ENCODE data around the gene SUCLA2. TPM values are rescaled to one million over a fixed set of nuclear protein-coding genes. Genes with fewer than 3 reads are reported as not detected.

The SUCLA2 gene
- polyA plus RNA-seq, 1 donor from 2014 or later: 137 TPM

- Histone ChIP-seq H3K9me2 (ENCODE audit: insufficient read depth, low read length) (no peaks in the 10 kb centered on the region), H2AFZ (ENCODE audit: low read depth, low read length) (no peak overlapping the region), H3K79me2 (replicated peaks; ENCODE audit: insufficient read depth, low read length) (no peaks in the 10 kb centered on the region), H3K9ac (ENCODE audit: low read length) (no peak overlapping the region), H4K20me1 (ENCODE audit: insufficient read depth) (no peaks in the 10 kb centered on the region), H3F3A (ENCODE audit: insufficient read depth, low read length, poor library complexity, severe bottlenecking) (no peaks in the 10 kb centered on the region), H3K4me3 (ENCODE audit: low read length) (no peak overlapping the region), H3K27me3 (ENCODE audit: insufficient read depth, low read depth, low read length) (no peaks in the 10 kb centered on the region), H3K27ac (ENCODE audit: low read length) (no peak overlapping the region), H3K36me3 (ENCODE audit: insufficient read depth, low read length) (no peaks in the 10 kb centered on the region), H3K9me3 (ENCODE audit: low read length) (no peaks in the 10 kb centered on the region), H3K4me2 (ENCODE audit: low read length) (no peak overlapping the region)
- TF ChIP-seq EP300 (conservative IDR thresholded peaks at IDR 0.05; ENCODE audit: poor library complexity, severe bottlenecking) (no peak), EZH2 (IDR thresholded peaks at IDR 0.05; ENCODE audit: borderline replicate concordance, insufficient read depth, low read length, poor library complexity, severe bottlenecking) (no peak), POLR2AphosphoS5 (IDR thresholded peaks at IDR 0.05) (no peak), REST (IDR thresholded peaks at IDR 0.05; ENCODE audit: borderline replicate concordance) (no peak), SMC3 (conservative IDR thresholded peaks at IDR 0.05; ENCODE audit: poor library complexity) (no peak), TAF1 (IDR thresholded peaks at IDR 0.05; ENCODE audit: low read depth) (no peak), RAD21 (conservative IDR thresholded peaks at IDR 0.05) (no peak), CTCF (IDR thresholded peaks at IDR 0.05; ENCODE audit: poor library complexity, severe bottlenecking) (no peak), MXI1 (conservative IDR thresholded peaks at IDR 0.05; ENCODE audit: poor library complexity, severe bottlenecking) (no peak)
These were observed 103.5 kb downstream of the SUCLA2 start for GRCh38 chr13:47897411-47898050.

- Histone ChIP-seq H3K9me3 (ENCODE audit: low read length) (no peaks in the 10 kb centered on the region), H3K79me2 (replicated peaks; ENCODE audit: insufficient read depth, low read length) (no peaks in the 10 kb centered on the region)
- TF ChIP-seq REST (IDR thresholded peaks at IDR 0.05; ENCODE audit: borderline replicate concordance) (no peak), SMC3 (conservative IDR thresholded peaks at IDR 0.05; ENCODE audit: poor library complexity) (no peak)
These were observed 104.5 kb downstream of the SUCLA2 start for GRCh38 chr13:47896546-47896945.

More at GRCh38 chr13:47896546-47896945, 104.5 kb downstream of the SUCLA2 start:
- H3K27ac ChIP-seq (ENCODE audit: low read length): no peak overlapping the region
- no peaks in the 10 kb centered on the region for H3F3A ChIP-seq (ENCODE audit: insufficient read depth, low read length, poor library complexity, severe bottlenecking)
- no peak overlapping the region for H3K4me2 ChIP-seq (ENCODE audit: low read length)
- no peak overlapping the region for H2AFZ ChIP-seq (ENCODE audit: low read depth, low read length)
- H3K4me3 ChIP-seq (ENCODE audit: low read length): no peak overlapping the region
- no peaks in the 10 kb centered on the region for H3K9me2 ChIP-seq (ENCODE audit: insufficient read depth, low read length)
- no peaks in the 10 kb centered on the region for H3K36me3 ChIP-seq (ENCODE audit: insufficient read depth, low read length)
- H4K20me1 ChIP-seq (ENCODE audit: insufficient read depth): no peaks in the 10 kb centered on the region
- H3K27me3 ChIP-seq (ENCODE audit: insufficient read depth, low read depth, low read length): no peaks in the 10 kb centered on the region
- no peak overlapping the region for H3K9ac ChIP-seq (ENCODE audit: low read length)
